GDM1 (cell line): ENCODE measurements around the gene VBP1.
"Not testable (repeated sequence)": the region's sequence is repeated elsewhere in the genome, so short reads cannot be mapped to it uniquely, and the experiment has no call there.

Experiments
- DNase-seq: peaks from one replicate; lab custom pipeline; 2025; lab: John Stamatoyannopoulos, UW

VBP1 gene

GRCh38 chrX:155216179-155216939 is at the start of gene VBP1:
TSS of gene VBP1 (plus strand) at chrX:155216460. CDS start at chrX:155216483, 23 bp downstream.
- DNase-seq, result peak; percentile 88

- no peak for DNase-seq
Observed at GRCh38 chrX:155169881-155170280, 46.4 kb upstream of the VBP1 start.

- DNase-seq, result no peak
Observed at GRCh38 chrX:155179346-155179997, 36.8 kb upstream of the VBP1 start.

GRCh38 chrX:155188786-155189185 is 27.5 kb upstream of the VBP1 start:
- peak; percentile 31 for DNase-seq

GRCh38 chrX:155211208-155211607 is 5.1 kb upstream of the VBP1 start:
- no peak for DNase-seq

GRCh38 chrX:155213731-155214130 is 2.5 kb upstream of the VBP1 start:
- DNase-seq, result no peak

- DNase-seq, result no peak
Observed at GRCh38 chrX:155215443-155216178, 649 bp upstream of the VBP1 start.

- DNase-seq, result no peak
Observed at GRCh38 chrX:155216940-155217440, 730 bp downstream of the VBP1 start.

GRCh38 chrX:155218777-155219176 is 2.5 kb downstream of the VBP1 start:
- no peak for DNase-seq

- DNase-seq, result no peak
Observed at GRCh38 chrX:155221351-155221750, 5.1 kb downstream of the VBP1 start.

GRCh38 chrX:155223746-155224145 is 7.5 kb downstream of the VBP1 start:
- DNase-seq, result not testable (repeated sequence)

- DNase-seq, result no peak
Observed at GRCh38 chrX:155225774-155226173, 9.5 kb downstream of the VBP1 start.

- DNase-seq, result no peak
Observed at GRCh38 chrX:155231163-155231562, 14.9 kb downstream of the VBP1 start.

GRCh38 chrX:155235891-155236290 is 19.6 kb downstream of the VBP1 start:
- no peak for DNase-seq

- no peak for DNase-seq
Observed at GRCh38 chrX:155237719-155238118, 21.5 kb downstream of the VBP1 start.

- no peak for DNase-seq
Observed at GRCh38 chrX:155242300-155242699, 26.0 kb downstream of the VBP1 start.

GRCh38 chrX:155246748-155247147 is 30.5 kb downstream of the VBP1 start:
- DNase-seq, result no peak

GRCh38 chrX:155247497-155247896 is 31.2 kb downstream of the VBP1 start:
- DNase-seq, result no peak

- no peak for DNase-seq
Observed at GRCh38 chrX:155251391-155251790, 35.1 kb downstream of the VBP1 start.

GRCh38 chrX:155259752-155260151 is 43.5 kb downstream of the VBP1 start:
- DNase-seq, result no peak

- no peak for DNase-seq
Observed at GRCh38 chrX:155262970-155263754, 46.9 kb downstream of the VBP1 start.
